DMS153 treated with DMSO at 0.1 percent for 48 hours (cell line): ENCODE data around the gene MAN1B1.
A peak's percentile ranks its signal among the peaks of the same experiment; 100 is the strongest.

Experiments used
- DNase-seq: peaks from one replicate; lab custom pipeline; 2025; ENCODE audit not compliant: unreplicated experiment; lab: John Stamatoyannopoulos, UW

The MAN1B1 gene

DNA sequence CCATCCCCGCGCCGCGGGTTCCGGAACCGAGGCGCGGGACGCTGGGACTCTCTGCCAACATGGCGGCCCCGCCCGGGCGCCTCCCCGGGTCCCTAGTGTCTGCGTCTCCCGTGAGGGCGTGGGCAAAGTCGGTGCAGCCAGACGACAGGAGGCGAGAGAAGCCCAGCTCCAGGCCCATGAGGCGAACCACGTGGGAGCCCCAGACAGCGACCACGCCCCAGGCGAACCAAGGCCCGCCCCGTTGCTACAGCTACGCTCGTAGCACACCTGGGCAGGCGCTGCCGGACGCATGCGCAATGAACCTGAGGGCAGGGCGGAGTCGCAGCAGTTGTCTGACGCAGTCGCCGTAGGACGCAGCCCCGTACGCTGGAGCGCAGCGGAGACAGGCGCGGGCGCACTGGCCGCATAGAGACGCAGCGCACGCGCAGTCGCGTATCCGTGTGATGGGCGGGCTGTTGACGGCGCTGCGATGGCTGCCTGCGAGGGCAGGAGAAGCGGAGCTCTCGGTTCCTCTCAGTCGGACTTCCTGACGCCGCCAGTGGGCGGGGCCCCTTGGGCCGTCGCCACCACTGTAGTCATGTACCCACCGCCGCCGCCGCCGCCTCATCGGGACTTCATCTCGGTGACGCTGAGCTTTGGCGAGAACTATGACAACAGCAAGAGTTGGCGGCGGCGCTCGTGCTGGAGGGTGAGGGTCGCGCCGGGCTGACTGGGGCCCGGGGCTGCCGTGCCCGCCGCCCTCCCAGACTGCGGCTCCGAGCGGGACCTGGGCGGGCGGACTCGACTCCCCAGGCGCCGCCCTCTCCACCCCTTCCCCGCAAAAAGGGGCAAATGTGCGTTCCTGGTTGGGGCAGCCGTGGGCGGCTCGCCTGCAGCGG is at the start of gene MAN1B1:
MAN1B1 (plus strand) TSS at position 455 of the 878 bp plus-strand sequence; CDS start at position 470, 15 bp downstream.
- peak; percentile 99 for DNase-seq

DNA sequence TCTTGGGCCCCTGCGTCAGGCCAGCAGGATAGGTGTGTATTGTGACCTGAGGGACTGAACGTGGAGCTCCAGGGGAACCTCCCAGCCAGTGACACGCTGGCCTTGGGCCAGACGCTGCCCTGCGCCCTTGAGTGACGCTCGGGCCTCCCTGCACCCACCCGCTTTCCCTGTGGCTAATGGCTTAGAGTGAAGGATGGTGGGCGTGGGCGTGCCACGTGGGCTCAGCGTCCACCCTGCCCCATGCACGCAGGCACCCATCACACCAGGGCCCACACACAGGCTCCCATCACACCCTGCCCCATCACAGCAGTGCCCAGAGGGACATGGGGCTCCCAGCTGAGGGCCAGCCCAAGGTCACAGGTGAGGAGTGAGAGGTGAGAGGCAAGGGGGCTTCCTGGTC is 49.8 kb upstream of the MAN1B1 start:
- DNase-seq, result no peak

DNA sequence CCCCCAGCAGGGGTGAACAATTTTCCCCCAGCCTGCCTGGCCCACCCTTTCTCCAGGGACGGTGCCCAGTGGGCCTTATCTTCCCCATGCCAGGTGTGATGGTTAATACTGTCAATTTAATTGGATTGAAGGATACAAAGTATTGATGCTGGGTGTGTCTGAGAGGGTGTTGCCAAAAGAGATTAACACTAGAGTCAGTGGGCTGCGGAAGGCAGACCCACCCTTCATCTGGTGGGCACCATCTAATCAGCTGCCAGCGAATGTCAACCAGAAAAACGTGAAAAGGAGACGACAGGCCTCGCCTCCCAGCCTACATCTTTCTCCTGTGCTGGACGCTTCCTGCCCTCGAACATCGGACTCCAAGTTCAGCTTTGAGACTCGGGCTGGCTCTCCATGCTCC is 49.3 kb upstream of the MAN1B1 start:
- no peak for DNase-seq

DNA sequence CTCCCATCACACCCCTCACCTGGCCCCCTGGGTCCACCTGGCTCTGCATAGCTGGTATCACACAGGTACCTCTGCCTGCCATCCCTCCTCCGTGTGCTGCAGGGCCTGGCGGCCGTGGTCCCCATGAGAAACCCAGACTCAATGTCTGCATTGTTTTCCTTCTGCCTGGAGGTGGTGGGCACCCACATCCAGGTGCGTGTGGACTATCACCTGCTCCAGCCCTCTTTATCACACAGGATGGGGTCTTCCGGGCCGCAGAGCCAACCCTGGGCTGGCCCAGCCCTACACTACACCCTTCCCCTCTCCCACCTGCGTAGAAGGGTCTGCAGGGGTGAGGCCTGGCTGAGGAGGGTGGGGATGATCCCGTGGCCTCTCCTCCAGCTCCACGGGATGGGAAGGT is 47.9 kb upstream of the MAN1B1 start:
- no peak for DNase-seq

DNA sequence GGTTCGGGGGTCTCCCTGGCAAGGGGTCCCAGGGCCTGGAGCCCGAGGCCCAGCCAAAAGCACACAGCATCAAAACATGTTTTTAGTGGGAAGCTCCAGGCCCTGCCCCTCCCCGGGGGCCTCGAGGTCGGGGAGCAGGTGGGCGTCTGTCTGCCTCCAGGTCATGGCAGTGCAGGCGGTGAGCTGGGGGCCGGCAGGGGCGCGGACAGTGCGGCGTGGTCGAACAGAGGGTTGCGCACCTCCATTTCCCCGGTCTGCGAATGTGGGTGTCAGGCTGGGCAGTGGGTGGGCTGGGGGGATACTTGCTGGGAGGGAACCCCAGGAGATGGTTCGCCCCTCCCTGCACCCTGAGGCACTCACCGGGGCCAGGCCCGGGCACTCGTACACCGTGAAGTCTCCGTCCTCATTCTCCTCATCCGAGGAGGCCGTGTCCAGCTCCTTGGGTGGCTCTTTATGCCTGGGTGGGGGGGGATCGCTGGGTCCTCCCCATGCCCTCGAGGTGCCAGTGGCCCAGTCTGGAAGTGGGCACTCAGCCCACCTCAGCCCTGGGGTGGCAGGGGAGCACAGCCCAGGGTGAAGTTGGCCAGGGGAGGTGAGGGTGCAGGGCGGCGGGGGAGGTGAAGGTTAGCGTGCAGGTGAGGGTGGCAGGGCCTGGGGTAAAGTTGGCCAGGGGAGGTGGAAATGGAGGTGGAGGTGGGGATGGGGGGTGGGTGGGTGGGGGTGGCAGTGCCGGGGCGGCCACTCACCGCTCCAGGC is 47.0 kb upstream of the MAN1B1 start:
- DNase-seq, result no peak

DNA sequence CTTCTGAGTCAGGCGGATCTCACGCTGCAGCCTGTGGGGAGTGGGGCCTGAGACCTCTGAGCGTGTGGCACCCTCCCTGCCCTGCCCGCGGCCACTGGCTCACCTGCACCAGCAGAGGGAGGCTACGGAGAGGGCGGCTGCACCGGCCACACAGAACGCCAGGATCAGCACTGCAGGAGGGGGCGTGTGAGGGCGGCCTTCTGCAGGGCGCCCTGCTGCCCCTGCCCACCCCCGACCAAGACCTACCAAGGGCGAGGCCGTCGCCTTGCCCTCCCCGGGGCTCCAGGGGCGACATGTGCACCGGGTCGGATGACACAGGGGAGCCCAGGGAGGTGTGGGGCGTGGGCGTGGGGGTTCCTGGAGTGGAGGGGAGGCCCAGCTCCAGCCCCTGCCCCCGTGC is 46.2 kb upstream of the MAN1B1 start:
- DNase-seq, result no peak

DNA sequence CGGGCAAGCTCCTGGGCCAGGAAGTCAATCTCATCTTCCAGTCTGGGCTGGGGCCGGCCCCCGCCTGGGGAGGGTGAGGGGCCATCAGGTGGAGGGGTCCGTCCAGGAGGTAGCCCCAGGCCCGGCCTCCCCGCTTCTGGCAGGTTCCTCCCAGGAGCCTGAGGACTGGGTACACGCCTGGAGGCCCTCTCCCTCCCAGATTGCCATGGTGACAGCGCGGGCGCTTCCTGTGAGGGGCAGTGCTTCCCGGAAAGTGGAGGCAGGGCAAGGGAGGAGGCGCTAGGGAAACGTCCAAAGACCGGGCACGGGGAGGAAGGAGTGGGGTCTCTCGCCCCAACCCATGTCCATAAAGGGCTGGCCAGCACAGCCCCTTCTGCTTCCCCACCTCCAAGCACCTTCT is 45.7 kb upstream of the MAN1B1 start:
- no peak for DNase-seq

DNA sequence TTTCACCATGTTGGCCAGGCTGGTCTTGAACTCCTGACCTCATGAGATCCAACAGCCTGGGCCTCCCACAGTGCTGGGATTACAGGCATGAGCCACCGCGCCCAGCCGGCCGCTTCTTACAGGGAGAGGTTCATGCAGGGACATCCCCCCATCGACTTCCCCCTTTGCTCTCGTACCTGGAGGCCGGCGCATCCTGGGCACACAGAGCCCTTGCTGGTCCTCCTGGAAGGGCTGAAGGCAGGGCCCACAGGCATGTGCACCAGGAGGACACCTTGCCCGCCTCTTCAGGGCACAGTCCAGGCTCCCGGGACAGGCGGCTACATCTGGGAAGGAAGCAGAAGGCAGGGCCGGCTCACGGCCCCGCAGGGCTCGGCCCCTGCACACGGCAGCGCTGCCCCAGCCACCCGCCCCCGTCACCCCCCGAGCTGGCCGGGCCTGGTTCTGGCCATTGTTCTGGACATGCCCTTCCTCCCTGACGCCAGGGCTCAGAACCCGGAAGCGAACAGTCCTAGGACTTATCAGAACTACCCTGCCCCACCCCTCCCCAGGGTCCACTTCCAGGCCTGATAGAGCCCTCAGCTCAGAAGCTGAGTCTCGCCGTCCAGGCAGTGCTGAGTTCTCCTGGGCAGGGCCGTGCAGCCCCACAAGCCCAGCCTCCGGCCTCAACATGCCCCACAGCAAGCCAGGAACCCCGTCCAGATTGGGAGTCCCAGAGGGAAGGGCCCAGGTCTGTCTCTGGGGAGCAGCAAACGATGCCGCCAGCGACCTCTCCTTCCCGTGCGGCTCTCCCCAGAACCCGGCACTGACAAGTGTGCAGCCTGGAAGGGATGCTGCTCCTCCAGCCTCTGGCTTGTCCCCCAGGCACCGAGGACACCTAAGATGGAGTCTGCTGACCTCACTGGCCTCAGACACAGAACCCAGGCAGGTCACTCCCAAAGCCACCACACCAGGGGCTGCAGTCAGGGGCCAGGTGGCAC is 43.7 kb upstream of the MAN1B1 start:
- no peak for DNase-seq

DNA sequence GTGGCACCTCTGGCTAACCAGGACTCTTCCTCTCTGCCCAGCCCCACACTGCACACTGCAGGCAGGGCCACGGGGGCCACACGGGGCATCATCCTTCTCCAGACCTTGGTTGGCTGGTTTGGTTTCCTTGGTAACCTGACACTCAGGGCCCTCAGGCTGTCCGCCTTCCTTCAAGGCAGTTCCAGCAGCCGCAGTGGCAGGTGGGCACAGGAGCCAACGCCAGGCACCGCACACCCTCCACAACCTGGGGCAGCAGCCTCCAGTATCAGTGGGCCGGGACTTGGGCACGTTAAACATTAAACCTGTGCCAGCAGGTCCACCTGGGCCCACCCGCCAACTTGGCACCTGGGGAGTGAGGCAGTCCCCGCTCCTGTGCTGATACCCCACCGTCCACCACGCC is 42.7 kb upstream of the MAN1B1 start:
- no peak for DNase-seq

DNA sequence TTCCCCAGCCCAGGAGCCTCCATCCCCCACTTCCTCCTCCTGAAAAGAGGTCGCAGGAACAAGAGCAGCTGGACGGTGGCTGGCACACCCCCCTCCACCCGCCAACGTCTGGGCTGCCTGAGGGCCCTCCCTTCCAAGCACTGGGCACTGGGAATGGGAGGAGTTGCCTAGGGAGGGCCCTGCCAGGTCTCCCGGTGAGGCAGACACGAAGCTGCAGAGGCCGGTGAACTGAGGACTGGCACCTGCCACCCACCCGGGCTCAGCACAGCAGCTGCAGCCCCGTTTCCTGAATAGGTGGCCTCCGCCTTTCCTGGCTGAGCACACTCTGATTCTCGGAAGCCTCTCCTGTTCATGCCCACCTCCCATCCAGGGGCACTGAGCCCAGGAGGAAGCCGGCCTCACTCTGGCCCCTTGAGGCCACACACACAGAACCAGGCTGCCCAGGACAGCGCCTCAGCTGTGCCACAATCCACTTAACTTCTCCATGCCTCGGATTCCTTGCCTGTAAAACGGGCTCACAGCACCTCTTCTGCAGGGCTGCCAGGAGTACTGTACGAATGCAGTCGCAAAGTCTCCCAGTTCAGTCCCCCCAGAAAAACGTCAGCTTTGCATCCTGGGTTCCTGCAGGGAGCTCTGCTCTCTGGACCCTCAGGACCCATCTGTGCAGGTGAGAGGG is 42.1 kb upstream of the MAN1B1 start:
- peak; percentile 56 for DNase-seq

DNA sequence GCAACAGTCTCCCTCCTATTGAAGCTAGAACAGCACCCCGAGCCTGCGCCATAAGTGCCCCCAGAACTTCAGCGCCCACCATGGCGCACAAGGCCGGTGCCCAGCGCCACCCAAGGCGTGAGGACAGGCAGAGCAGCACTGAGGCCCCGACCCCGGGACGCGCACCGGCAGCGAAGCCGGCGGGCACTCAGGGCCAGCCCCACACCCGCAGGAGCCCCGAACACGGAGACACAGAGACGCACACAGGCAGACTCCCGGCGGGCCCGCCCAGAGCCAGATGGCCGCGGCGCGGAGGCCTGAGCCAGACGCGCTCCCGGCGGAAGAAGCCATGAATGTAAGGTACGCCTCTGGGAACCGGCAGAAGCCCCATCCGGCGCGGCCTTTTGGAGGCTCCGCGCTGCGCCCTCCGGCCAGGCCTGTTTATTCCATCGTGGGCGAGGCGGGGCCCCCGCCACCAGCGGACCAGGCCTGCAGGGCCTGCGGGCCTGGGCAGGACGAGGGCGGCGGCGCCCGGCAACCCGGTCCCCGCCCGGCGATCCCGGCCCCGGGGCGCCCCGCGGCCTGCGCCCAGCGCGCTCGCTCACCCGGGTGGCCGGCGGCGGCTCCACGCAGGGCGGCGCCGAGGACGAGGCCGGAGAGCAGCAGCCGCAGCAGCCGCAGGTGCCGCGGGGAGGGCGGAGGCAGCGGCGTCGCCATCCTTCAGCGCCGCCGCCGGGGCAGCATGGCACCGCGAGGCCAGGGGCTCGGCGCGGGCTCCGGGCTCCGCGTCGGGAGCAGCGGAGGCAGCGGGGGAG is 41.3 kb upstream of the MAN1B1 start:
- DNase-seq, result no peak

DNA sequence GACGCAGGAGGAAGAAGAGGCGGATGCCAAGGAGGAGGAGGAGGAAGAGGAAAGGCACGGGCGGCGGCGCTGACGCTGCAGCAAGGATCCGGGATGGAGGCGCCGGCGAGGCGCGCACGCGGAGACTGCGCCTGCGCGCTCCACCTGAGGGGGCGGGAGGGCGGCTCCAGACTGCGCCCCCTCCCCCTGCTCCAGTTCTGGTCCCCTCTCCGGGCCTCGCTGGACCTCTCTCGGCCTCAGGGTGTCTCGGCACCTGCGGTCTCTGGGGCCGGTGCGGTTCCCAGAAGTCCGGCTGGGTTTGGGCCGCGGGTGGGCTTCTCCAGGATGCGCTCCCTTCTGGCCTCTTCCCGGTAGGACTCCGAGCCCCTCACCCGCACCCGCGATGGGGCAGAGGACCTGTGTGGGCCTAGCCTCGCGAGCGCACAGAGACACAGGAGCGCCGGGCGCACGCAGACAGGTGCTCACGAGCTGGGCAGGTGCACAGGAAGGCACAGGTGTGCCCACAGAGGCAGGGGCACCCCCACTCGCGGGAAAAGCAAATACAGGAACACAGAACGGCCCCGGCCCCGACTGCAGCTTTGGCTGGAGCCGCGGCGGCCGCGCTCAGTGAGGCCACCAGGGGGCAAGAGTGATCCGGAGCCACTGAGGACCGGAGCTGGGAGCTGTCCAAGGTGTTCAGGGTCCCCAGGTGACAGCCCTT is 40.5 kb upstream of the MAN1B1 start, which contains the start of gene NPDC1:
NPDC1 (minus strand) TSS at position 90 of the 700 bp plus-strand sequence. CDS start 188 bp downstream, outside the sequence.
- peak; percentile 72 for DNase-seq

DNA sequence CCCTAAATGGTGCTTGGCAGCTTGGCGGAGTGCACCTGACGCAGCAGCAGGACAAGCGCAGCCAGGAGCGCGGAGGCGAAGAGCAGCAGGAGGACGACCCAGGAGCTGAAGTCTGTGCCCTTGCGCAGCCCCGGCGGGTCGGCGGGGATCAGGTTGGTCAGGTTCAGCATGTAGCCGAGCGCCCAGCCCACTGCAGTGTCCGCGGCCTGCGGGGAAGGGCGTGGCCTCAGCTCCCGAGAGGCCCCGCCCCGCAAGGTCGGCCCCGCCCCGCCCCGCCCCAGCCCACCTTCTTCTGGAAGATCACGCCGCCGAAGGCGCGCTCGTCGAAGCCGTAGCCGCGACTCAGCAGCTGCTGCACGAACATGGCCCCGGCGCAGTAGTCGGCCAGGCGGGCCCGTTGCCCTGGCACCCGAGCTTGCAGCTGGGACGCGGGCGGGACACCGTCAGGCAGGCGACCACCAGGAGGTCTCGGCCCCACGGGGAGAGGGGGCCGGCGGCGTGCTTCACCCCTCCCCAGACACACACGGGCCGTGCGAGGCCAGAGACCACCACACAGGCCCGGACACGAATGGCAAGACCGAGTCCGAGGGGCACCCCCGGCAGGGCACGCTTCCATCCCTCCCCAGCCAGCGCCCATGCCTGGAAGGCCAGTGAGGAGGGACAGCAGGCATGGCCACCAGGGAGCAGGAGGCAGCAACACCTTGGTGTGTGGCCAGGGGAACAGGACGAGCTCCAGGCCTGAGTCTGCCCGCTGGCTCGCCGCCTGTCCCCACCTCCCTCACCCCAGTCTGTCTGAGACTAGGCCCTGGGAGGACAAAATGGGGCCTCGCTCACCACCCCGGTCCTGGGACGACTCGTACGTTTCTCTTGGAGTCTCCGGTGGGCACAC is 37.9 kb upstream of the MAN1B1 start:
- no peak for DNase-seq

DNA sequence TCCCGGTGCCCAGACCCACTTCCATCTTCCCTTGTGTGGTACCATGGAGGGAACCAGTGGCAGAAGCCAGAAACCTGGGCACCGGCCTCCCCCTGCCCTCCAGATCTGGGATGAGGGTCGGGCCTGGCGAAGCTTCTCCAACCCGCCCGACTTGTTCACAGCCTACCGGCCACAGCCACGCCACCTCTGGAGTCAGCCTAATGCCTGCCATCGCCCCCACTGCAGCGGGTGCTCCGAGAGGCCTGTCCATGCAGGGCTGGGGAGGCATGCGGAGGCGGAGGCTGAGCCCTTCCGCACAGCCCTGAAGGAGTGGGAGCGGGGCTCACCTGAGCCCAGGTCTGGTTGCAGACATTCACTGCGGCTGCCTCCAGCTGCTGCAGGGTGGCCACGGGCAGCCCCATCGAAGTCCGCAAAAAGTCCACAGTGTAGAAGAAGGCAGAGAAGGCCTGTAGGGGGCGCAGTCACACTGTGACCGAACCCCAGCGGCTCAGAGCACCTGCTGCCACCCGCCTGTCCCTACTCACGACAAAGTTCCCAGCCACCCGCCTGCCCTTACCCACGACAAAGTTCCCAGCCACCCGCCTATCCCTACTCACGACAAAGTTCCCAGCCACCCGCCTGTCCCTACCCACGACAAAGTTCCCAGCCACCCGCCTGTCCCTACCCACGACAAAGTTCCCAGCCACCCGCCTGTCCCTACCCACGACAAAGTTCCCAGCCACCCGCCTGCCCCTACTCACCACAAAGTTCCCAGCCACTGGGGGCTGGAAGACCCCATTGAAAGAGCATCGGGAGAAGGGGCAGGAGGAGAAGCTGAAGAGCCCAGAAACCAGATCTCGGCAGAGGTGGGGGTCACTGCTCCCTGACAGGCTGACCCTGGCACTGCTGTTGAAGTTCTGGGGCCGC is 37.0 kb upstream of the MAN1B1 start:
- DNase-seq, result no peak

DNA sequence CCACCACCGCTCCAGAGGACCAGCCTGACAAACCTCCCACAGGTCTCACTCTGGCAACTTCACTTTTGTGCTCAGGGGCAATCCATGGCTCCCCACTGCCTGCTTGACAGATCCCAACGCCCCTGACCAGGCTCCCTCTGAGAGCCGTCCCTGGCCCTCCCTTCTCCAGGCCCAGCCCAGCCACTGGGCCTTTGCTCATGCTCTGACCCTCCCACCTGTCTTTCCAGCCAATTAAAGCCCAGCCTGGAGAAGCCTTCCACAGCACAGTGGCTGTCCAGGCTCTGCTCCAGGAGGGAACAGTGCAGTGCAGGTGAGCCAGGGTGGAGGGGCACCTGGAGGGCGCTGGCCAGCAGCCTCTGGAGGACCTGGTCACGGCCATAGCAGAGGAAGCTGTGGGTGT is 36.2 kb upstream of the MAN1B1 start:
- no peak for DNase-seq

DNA sequence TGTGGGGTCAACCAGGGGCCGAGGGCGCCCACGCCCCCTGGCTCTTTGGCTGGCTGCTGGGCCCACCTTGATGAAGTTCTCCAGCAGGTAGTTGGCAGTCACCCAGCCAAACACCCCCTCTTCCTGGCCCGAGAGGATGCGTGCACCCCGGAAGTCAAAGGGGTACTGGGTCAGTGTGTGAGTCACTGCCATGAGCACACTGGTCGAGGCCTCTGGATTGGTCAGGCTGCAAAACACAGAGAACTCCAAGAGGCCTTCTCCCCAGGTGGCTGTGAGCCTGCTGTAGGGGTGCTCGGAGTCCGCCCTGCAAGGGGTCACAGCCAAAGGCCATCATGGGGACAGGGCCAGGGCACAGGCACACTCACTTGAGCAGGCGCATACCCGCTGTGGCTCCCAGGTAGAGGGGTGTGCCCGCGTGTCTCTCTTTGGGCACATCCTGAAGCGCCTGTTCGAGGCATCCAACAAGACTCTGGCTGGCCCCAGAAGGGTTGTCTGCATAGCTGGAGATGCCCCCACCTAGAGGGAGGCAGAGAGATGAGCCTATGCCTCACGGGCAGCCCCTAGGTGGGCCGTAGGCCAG is 35.5 kb upstream of the MAN1B1 start:
- no peak for DNase-seq

DNA sequence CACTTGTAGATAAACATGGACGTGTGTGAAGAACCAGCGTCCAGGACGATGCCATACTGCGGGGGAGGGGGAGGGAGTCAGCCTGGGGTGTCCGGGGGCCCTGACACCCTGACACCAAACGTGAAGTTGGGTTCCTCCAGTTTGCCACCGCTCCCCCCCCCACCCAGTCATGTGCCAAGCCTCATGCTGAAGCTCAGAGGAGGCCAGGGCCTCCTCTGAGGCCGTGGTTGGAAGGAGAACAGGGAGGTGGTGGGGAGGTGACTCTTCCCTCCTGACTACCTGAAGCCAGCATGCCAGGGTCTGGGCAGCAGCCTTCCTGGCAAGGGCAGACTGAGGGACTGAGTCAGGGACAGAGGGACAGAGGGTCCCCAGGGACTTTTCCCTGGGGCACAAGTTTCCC is 34.5 kb upstream of the MAN1B1 start:
- no peak for DNase-seq
